Endodermal cell (in vitro differentiated cells): ENCODE data around the gene TRIAP1. TPM values are rescaled to one million over a fixed set of nuclear protein-coding genes. Genes with fewer than 3 reads are reported as not detected.
A peak's percentile ranks its signal among the peaks of the same experiment; 100 is the strongest.

Source experiments
- DNase-seq: peaks from one replicate; pipeline ENCODE4 v3.0.0-alpha.2; 2017
- H3K27ac ChIP-seq: 2 replicates; pipeline ENCODE4 v1.5.1; 2013; ENCODE audit warnings: mild to moderate bottlenecking, low read depth, low read length, moderate library complexity
- H3K27me3 ChIP-seq: 2 replicates; pipeline ENCODE4 v1.6.1; 2013; ENCODE audit warnings: mild to moderate bottlenecking, low read length, moderate library complexity; ENCODE audit not compliant: insufficient read depth, control insufficient read depth, poor library complexity, severe bottlenecking
- H3K36me3 ChIP-seq: 2 replicates; pipeline ENCODE4 v1.7.0; 2013; ENCODE audit warnings: mild to moderate bottlenecking, low read length, moderate library complexity; ENCODE audit not compliant: control insufficient read depth, insufficient read depth
- H3K4me1 ChIP-seq: one replicate; pipeline ENCODE4 v1.7.0; 2013; ENCODE audit warnings: low read length; ENCODE audit not compliant: control insufficient read depth, insufficient read depth
- H3K4me3 ChIP-seq: 2 replicates; pipeline ENCODE4 v1.5.1; 2013; ENCODE audit warnings: mild to moderate bottlenecking, low read length, moderate library complexity
- H3K9ac ChIP-seq: 2 replicates; pipeline ENCODE4 v1.6.1; 2013; ENCODE audit warnings: mild to moderate bottlenecking, low read length, moderate library complexity; ENCODE audit not compliant: poor library complexity, severe bottlenecking; ENCODE audit errors: extremely low read depth
- H3K9me3 ChIP-seq: 2 replicates; pipeline ENCODE4 v1.6.1; 2013; ENCODE audit warnings: mild to moderate bottlenecking, low read length, moderate library complexity; ENCODE audit not compliant: control insufficient read depth
- H3K27ac Mint-ChIP-seq: 2 replicates; pipeline ENCODE4 v1.8.0; 2020; ENCODE audit warnings: mixed read lengths
- H3K27me3 Mint-ChIP-seq: 2 replicates; pipeline ENCODE4 v1.8.0; 2021; ENCODE audit warnings: mild to moderate bottlenecking, mixed read lengths; ENCODE audit not compliant: insufficient read depth
- H3K36me3 Mint-ChIP-seq: 2 replicates; pipeline ENCODE4 v1.8.0; 2020; ENCODE audit warnings: low read depth, mixed read lengths
- H3K4me1 Mint-ChIP-seq: 2 replicates; pipeline ENCODE4 v1.8.0; 2020; ENCODE audit warnings: mixed read lengths
- H3K4me3 Mint-ChIP-seq: 2 replicates; pipeline ENCODE4 v1.8.0; 2020; ENCODE audit warnings: mild to moderate bottlenecking, moderate library complexity, mixed read lengths
- H3K9me3 Mint-ChIP-seq: 2 replicates; pipeline ENCODE4 v1.8.0; 2020; ENCODE audit warnings: mild to moderate bottlenecking, mixed read lengths
- WGBS, 2 experiments: methylation state at CpG; one replicate each; pipeline versions ENCODE4 v1.1.5 to v1.1.7; 2013; ENCODE audit warnings: missing lambda C conversion rate in 2 of 2, mixed read lengths in 1 of 2; ENCODE audit not compliant: insufficient coverage in 1 of 2, insufficient read length in 1 of 2; 5-methylcytosine and 5-hydroxymethylcytosine counted together
- long read RNA-seq, 4 experiments: library from polyadenylated mRNA in 2 of 4; library from RNA in 1 of 4; library from capped mRNA in 1 of 4; stranded (forward) in 3 of 4; unstranded in 1 of 4; transcript quantifications; one replicate each; pipeline ENCODE4 v2.0.0, GENCODE V29; 2020 to 2021; ENCODE audit warnings: inconsistent platforms in 1 of 4
- polyA plus RNA-seq, 2 experiments: library from polyadenylated mRNA; stranded (reverse); fragments of 50-300 nt; gene quantifications; one replicate each; pipeline ENCODE4 v1.2.3, GENCODE V29; 2013
- total RNA-seq, 2 donors: library from RNA; stranded (reverse); fragmentation: NEBNext Ultra II Directional in 1 of 2; extraction: Animal tissue kit (Norgen Biotek cat#: 25700) in 1 of 2; gene quantifications; 2 replicates in 1 of 2; 3 replicates in 1 of 2; pipeline ENCODE4 v1.2.1, GENCODE V29; 2021
- TF ChIP-seq, protein P1 (sequence below): fragments of 200-600 bp; sonication (generic); conservative IDR thresholded peaks from 2 replicates; pipeline ENCODE4 v1.5.0; 2021; ENCODE audit warnings: antibody characterized with exemption, mild to moderate bottlenecking

The TRIAP1 gene
- total RNA-seq = 10 to 100 TPM; 31.6 to 34.8 TPM
- 47.9 TPM for polyA plus RNA-seq (2013, experiment 1 of 2)
- 46.5 TPM for polyA plus RNA-seq (2013, experiment 2 of 2)
- long read RNA-seq, experiment 1, transcript TRIAP1-202 (2 exons, 1,182 nt) = major isoform, 36 of 38 reads
- long read RNA-seq, experiment 1, partial matches to known transcripts = 2 of 38 reads
- long read RNA-seq, experiment 1, other reads (novel, unspliced or antisense) = 0 of 38 reads
- long read RNA-seq, experiment 2, transcript TRIAP1-202 (2 exons, 1,182 nt) = major isoform, 22 of 22 reads
- long read RNA-seq, experiment 2, partial matches to known transcripts = 0 of 22 reads
- long read RNA-seq, experiment 2, other reads (novel, unspliced or antisense) = 0 of 22 reads
- long read RNA-seq, experiment 3, transcript TRIAP1-202 (2 exons, 1,182 nt) = major isoform, 71 of 74 reads
- long read RNA-seq, experiment 3, partial matches to known transcripts = 0 of 74 reads
- long read RNA-seq, experiment 3, other reads (novel, unspliced or antisense) = 2 of 74 reads
- long read RNA-seq, experiment 4, transcript TRIAP1-202 (2 exons, 1,182 nt) = major isoform, 175 of 181 reads
- long read RNA-seq, experiment 4, partial matches to known transcripts = 2 of 181 reads
- long read RNA-seq, experiment 4, other reads (novel, unspliced or antisense) = 1 of 181 reads

DNA sequence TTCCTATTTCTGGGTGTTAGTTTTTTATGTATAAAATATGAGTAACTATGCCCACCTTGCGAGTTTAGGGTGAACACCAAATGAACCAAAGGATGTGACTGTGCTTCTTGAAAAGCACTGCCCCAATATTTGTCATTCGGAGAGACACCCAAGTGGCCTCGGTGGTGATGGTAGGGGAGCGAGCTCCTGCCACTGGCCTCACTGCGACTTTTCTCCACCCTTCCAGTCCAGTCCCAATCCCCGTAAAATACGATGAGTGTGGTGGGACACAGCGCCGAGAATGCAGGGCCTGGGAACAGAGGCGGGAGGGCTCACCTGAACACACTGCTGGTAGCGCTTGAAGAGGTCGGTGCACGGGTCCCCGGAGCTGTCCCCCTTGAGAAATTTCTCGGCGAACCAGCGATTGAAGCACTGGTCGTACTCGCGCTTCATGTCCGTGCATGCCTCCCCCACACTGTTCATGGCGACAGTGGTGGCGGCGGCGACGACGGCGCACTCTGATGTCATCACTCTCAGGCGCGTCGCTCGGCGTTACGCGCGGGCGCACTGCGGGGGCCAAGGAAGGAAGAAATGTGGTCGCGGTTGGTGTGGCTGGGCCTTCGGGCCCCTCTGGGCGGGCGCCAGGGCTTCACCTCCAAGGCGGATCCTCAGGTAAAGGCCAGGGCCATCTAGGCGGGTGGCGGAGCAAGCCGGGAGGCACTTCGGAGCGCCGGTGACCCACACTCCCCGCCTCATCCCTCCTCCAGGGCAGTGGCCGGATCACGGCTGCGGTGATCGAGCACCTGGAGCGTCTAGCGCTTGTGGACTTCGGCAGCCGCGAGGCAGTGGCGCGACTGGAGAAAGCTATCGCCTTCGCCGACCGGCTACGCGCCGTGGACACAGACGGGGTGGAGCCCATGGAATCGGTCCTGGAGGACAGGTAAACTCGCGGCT is at the start of gene TRIAP1, which contains the start of gene GATC:
Gene TRIAP1 (minus strand): TSS at position 474 of the 933 bp plus-strand sequence. CDS start 12 bp downstream, at position 462.
Gene GATC (plus strand): TSS at position 534 of the 933 bp plus-strand sequence. CDS start 37 bp downstream, at position 571.
- TF ChIP-seq, protein P1, sequence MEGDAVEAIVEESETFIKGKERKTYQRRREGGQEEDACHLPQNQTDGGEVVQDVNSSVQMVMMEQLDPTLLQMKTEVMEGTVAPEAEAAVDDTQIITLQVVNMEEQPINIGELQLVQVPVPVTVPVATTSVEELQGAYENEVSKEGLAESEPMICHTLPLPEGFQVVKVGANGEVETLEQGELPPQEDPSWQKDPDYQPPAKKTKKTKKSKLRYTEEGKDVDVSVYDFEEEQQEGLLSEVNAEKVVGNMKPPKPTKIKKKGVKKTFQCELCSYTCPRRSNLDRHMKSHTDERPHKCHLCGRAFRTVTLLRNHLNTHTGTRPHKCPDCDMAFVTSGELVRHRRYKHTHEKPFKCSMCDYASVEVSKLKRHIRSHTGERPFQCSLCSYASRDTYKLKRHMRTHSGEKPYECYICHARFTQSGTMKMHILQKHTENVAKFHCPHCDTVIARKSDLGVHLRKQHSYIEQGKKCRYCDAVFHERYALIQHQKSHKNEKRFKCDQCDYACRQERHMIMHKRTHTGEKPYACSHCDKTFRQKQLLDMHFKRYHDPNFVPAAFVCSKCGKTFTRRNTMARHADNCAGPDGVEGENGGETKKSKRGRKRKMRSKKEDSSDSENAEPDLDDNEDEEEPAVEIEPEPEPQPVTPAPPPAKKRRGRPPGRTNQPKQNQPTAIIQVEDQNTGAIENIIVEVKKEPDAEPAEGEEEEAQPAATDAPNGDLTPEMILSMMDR = no peak

GRCh38 chr12:120495186-120495730 is 49.1 kb upstream of the TRIAP1 start:
- DNase-seq = no peak
- no peaks in the 10 kb centered on the region for H3K9me3 Mint-ChIP-seq
- peak overlapping the region; percentile 88 for H3K27ac Mint-ChIP-seq
- H3K4me1 Mint-ChIP-seq = peaks cover 31% of the 10 kb centered on the region
- Histone ChIP-seq H3K4me3 (peak overlapping the region; percentile 92), H3K9me3 (no peaks in the 10 kb centered on the region), H3K36me3 (peaks cover 21% of the 10 kb centered on the region), H3K27me3 (no peaks in the 10 kb centered on the region), H3K9ac (peak overlapping the region; percentile 72), H3K27ac (no peak overlapping the region), H3K4me1 (peaks cover 6% of the 10 kb centered on the region)
- TF ChIP-seq, protein P1 = no peak
- H3K4me3 Mint-ChIP-seq = peak overlapping the region; percentile 96
- H3K27me3 Mint-ChIP-seq = no peaks in the 10 kb centered on the region
- peaks cover 29% of the 10 kb centered on the region for H3K36me3 Mint-ChIP-seq
- 13 to 15% methylated on average over 9 to 17 of the region's 17 CpGs for WGBS, 2 experiments

More for the DNA sequence above, at the start of gene TRIAP1, which contains the start of gene GATC:
- Histone ChIP-seq H3K27me3 (no peaks in the 10 kb centered on the region), H3K27ac (peak within 1 kb of the TSS; percentile 40), H3K4me3 (peak within 1 kb of the TSS; percentile 100), H3K4me1 (no peaks in the 10 kb centered on the region), H3K9ac (peak within 1 kb of the TSS; percentile 92), H3K9me3 (no peaks in the 10 kb centered on the region), H3K36me3 (peaks cover 58% of the 10 kb centered on the region)
- no peaks in the 10 kb centered on the region for H3K27me3 Mint-ChIP-seq
- peak; percentile 98 for DNase-seq
- peaks cover 9% of the 10 kb centered on the region for H3K4me1 Mint-ChIP-seq
- H3K4me3 Mint-ChIP-seq = peak within 1 kb of the TSS; percentile 99
- H3K27ac Mint-ChIP-seq = peak within 1 kb of the TSS; percentile 99
- WGBS, 2 experiments = 0% methylated on average over 23 to 73 of the region's 73 CpGs
- no peaks in the 10 kb centered on the region for H3K9me3 Mint-ChIP-seq
- H3K36me3 Mint-ChIP-seq = peaks cover 56% of the 10 kb centered on the region
